HepG2 (cell line): Measurements from ENCODE around the gene KIF3A. TPM values are rescaled to one million over a fixed set of nuclear protein-coding genes. Genes with fewer than 3 reads are reported as not detected.

Source experiments
- BATF2 ChIP-seq: sonication (generic); formaldehyde crosslinking; IDR thresholded peaks from 2 replicates; pipeline ENCODE4 v1.8.0; 2022; ENCODE audit warnings: mild to moderate bottlenecking, missing genetic modification reagents, moderate library complexity
- CCDC6 ChIP-seq: sonication (generic); formaldehyde crosslinking; IDR thresholded peaks from 2 replicates; pipeline ENCODE4 v1.8.1; 2022; ENCODE audit warnings: mild to moderate bottlenecking, missing genetic modification reagents, moderate library complexity
- DNMT1 ChIP-seq: sonication (generic); formaldehyde crosslinking; IDR thresholded peaks from 2 replicates; pipeline ENCODE4 v1.5.1; 2020; ENCODE audit warnings: mild to moderate bottlenecking, missing genetic modification reagents
- ELF3 ChIP-seq: IDR thresholded peaks from 2 replicates; pipeline ENCODE4 v1.6.1; 2016; ENCODE audit warnings: missing genetic modification reagents, missing compliant biosample characterization
- GABPA ChIP-seq, 2 experiments: IDR thresholded peaks; 2 replicates each; pipeline ENCODE4 v1.6.1; 2011 to 2016; ENCODE audit warnings: low read depth in 2 of 2, low read length in 1 of 2, missing biosample characterization in 1 of 2, missing genetic modification characterization in 1 of 2
- NFE2L1 ChIP-seq: sonication (generic); formaldehyde crosslinking; IDR thresholded peaks from 2 replicates; pipeline ENCODE4 v1.4.0; 2020; ENCODE audit warnings: missing genetic modification reagents, mild to moderate bottlenecking, borderline replicate concordance
- POLR2A ChIP-seq, 2 experiments: IDR thresholded peaks; 2 replicates each; pipeline ENCODE4 v1.6.1; 2011; ENCODE audit warnings: low read depth in 2 of 2, low read length in 2 of 2, mild to moderate bottlenecking in 1 of 2, moderate library complexity in 1 of 2; ENCODE audit not compliant: insufficient read depth in 1 of 2
- RFX1 ChIP-seq: fragments of 450-650 bp; IDR thresholded peaks from 2 replicates; pipeline ENCODE4 v1.6.1; 2017
- RXRB ChIP-seq: IDR thresholded peaks from 2 replicates; pipeline ENCODE4 v1.6.1; 2016; ENCODE audit warnings: borderline replicate concordance, missing genetic modification reagents, missing compliant biosample characterization
- SALL1 ChIP-seq: sonication (generic); formaldehyde crosslinking; IDR thresholded peaks from 2 replicates; pipeline ENCODE4 v1.8.0; 2022; ENCODE audit warnings: mild to moderate bottlenecking, missing genetic modification reagents
- TBL1XR1 ChIP-seq: fragments of 150-350 bp; IDR thresholded peaks from 2 replicates; pipeline ENCODE4 v1.6.1; 2014; ENCODE audit warnings: borderline replicate concordance, low read length; ENCODE audit not compliant: partially characterized antibody
- THAP8 ChIP-seq: sonication (generic); formaldehyde crosslinking; IDR thresholded peaks from 2 replicates; pipeline ENCODE4 v1.5.1; 2020; ENCODE audit warnings: missing genetic modification reagents, mild to moderate bottlenecking, borderline replicate concordance
- ZNF235 ChIP-seq: sonication (generic); formaldehyde crosslinking; IDR thresholded peaks from 2 replicates; pipeline ENCODE4 v1.8.1; 2023; ENCODE audit warnings: mild to moderate bottlenecking, missing genetic modification reagents, borderline replicate concordance
- ZNF501 ChIP-seq: sonication (generic); formaldehyde crosslinking; IDR thresholded peaks from 2 replicates; pipeline ENCODE4 v1.5.1; 2020; ENCODE audit warnings: mild to moderate bottlenecking, moderate library complexity, missing genetic modification reagents
- ZNF570 ChIP-seq: sonication (generic); formaldehyde crosslinking; IDR thresholded peaks from 2 replicates; pipeline ENCODE4 v1.4.0; 2020; ENCODE audit warnings: mild to moderate bottlenecking, missing genetic modification reagents, borderline replicate concordance
- ZNF7 ChIP-seq: IDR thresholded peaks from 2 replicates; pipeline ENCODE4 v1.6.1; 2016; ENCODE audit warnings: missing biosample characterization, missing genetic modification reagents
- ZSCAN25 ChIP-seq: sonication (generic); formaldehyde crosslinking; IDR thresholded peaks from 2 replicates; pipeline ENCODE4 v1.8.0; 2022; ENCODE audit warnings: mild to moderate bottlenecking, missing genetic modification reagents
- polyA plus RNA-seq, 8 experiments: library from polyadenylated mRNA; depleted of rRNA in 3 of 8; stranded (reverse) in 7 of 8; unstranded in 1 of 8; fragments of >200 nt; fragmentation: Illumina TruSeq in 4 of 8; extraction: Trizol in 4 of 8; gene quantifications; 2 replicates each; pipeline versions ENCODE4 v1.2.1 to v1.2.3, GENCODE V29; 2011 to 2016; ENCODE audit warnings: low read depth in 4 of 8, missing spikeins in 1 of 8, mixed read lengths in 1 of 8; ENCODE audit not compliant: insufficient read depth in 1 of 8
- total RNA-seq, 5 experiments: library from RNA; depleted of rRNA; stranded (reverse); fragments of >200 nt; fragmentation: Illumina TruSeq; extraction: Trizol; gene quantifications; 2 replicates each; pipeline ENCODE4 v1.2.3, GENCODE V29; 2016; ENCODE audit warnings: low read depth in 1 of 5
- TF ChIP-seq, protein P1 (sequence below): sonication (generic); formaldehyde crosslinking; IDR thresholded peaks from 2 replicates; pipeline ENCODE4 v1.8.1; 2023; ENCODE audit warnings: mild to moderate bottlenecking, missing genetic modification reagents
- TF ChIP-seq, protein P2 (sequence below), 2 experiments: sonication (generic) in 1 of 2; formaldehyde crosslinking in 1 of 2; IDR thresholded peaks; 2 replicates each; pipeline versions ENCODE4 v1.5.1 to v1.6.1; 2011 to 2020; ENCODE audit warnings: borderline replicate concordance in 1 of 2, low read depth in 1 of 2, low read length in 1 of 2, mild to moderate bottlenecking in 1 of 2, missing genetic modification reagents in 1 of 2, moderate library complexity in 1 of 2
- TF ChIP-seq, protein P3 (sequence below): sonication (generic); formaldehyde crosslinking; IDR thresholded peaks from 2 replicates; pipeline ENCODE4 v1.9.0; 2022; ENCODE audit warnings: missing genetic modification reagents, mild to moderate bottlenecking, borderline replicate concordance

Gene KIF3A
- total and polyA plus RNA-seq, 2 of the 13 experiments (the other 11 are each of a cell fraction or from before 2014, with no cell fraction given), result 2.3 to 8.4 TPM

DNA sequence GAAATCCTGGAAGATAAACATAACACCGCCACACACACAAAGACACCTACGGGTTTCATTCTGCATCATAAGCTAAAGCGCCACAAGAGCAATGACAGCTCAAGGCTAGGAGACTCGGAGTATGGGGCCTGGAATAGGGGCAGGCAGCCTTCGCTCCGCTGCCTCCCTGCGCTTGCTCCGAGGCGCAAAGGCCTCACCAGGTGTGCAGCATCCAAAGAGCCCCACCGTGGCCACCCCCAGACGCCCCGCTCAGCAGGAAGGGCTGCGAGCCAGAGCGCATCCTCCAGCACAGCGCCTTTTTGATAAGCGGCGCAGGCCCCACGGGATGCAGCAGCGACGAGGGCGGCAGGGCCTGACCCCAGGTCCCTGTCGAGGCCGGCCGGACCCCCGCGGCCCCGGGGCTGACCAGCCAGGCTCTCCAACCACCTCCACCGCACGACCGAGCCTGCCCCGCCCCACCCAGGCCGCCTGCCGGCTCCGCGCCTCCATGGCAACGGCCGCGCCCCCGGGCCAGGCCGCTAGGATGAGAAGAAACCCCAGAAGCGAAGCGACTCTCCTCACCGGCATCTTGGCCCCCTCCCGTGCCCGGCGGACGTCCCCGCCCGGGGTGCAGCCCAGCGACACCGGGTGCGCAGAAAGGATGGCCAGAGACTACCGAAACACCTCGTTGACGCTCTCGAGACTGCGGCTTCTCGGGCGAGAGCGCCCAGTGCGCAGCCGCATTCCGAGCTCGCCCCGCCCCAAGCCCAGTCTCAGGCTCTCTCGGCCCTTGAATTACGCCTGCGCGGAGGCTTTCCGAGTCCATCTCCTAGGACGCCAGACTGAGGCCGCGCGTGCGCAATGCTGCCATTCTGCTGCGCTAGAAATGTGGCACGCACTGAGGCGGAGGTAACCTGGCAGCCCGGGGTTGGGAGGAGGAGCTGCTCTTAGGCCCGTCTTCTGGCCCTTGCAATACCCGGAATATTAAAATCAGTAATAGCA, at the start of gene KIF3A (continued):
- TF ChIP-seq GABPA (IDR thresholded peaks at IDR 0.05; ENCODE audit: low read depth, low read length) (no peak), GABPA (CRISPR knock-in tag; IDR thresholded peaks at IDR 0.05; ENCODE audit: low read depth) (no peak), ZNF7 (CRISPR knock-in tag) (no peak), BATF2 (CRISPR knock-in tag) (no peak), CCDC6 (no peak), ZNF235 (CRISPR knock-in tag) (0 out of 2 replicates have a peak, but pooled peaks have one; percentile 40), NFE2L1 (CRISPR knock-in tag) (no peak), ZNF501 (CRISPR knock-in tag) (no peak), THAP8 (CRISPR knock-in tag) (no peak), SALL1 (peak; percentile 86), DNMT1 (CRISPR knock-in tag) (no peak), TBL1XR1 (no peak), ZNF570 (CRISPR knock-in tag) (no peak), ZSCAN25 (CRISPR knock-in tag) (peak; percentile 14; the same call in 1 of the 2 replicates), RXRB (CRISPR knock-in tag) (no peak), POLR2A (IDR thresholded peaks at IDR 0.05; ENCODE audit: insufficient read depth in 1 of 2, low read depth in 2 of 2, low read length in 2 of 2) (peak; percentile 49 to 55; a peak in 3 of 4 replicates), ELF3 (CRISPR knock-in tag) (no peak), RFX1 (peak; percentile 79; the same call in 1 of the 2 replicates)
- TF ChIP-seq, protein P1, sequence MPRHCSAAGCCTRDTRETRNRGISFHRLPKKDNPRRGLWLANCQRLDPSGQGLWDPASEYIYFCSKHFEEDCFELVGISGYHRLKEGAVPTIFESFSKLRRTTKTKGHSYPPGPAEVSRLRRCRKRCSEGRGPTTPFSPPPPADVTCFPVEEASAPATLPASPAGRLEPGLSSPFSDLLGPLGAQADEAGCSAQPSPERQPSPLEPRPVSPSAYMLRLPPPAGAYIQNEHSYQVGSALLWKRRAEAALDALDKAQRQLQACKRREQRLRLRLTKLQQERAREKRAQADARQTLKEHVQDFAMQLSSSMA (CRISPR knock-in tag), result no peak
- TF ChIP-seq, protein P2, sequence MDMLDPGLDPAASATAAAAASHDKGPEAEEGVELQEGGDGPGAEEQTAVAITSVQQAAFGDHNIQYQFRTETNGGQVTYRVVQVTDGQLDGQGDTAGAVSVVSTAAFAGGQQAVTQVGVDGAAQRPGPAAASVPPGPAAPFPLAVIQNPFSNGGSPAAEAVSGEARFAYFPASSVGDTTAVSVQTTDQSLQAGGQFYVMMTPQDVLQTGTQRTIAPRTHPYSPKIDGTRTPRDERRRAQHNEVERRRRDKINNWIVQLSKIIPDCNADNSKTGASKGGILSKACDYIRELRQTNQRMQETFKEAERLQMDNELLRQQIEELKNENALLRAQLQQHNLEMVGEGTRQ (IDR thresholded peaks at IDR 0.05; ENCODE audit: low read depth, low read length), result no peak
- TF ChIP-seq, protein P2 (CRISPR knock-in tag; IDR thresholded peaks at IDR 0.05; ENCODE audit: borderline replicate concordance), result no peak
- TF ChIP-seq, protein P3, sequence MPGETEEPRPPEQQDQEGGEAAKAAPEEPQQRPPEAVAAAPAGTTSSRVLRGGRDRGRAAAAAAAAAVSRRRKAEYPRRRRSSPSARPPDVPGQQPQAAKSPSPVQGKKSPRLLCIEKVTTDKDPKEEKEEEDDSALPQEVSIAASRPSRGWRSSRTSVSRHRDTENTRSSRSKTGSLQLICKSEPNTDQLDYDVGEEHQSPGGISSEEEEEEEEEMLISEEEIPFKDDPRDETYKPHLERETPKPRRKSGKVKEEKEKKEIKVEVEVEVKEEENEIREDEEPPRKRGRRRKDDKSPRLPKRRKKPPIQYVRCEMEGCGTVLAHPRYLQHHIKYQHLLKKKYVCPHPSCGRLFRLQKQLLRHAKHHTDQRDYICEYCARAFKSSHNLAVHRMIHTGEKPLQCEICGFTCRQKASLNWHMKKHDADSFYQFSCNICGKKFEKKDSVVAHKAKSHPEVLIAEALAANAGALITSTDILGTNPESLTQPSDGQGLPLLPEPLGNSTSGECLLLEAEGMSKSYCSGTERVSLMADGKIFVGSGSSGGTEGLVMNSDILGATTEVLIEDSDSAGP, result peak; percentile 84; the same call in 1 of the 2 replicates
